Heart left ventricle (tissue), 13 donors: Measurements from ENCODE around the gene CPA5.

Source experiments
- CTCF ChIP-seq, 12 donors: fragments of 200-600 bp; sonication (generic) in 4 of 12; IDR thresholded peaks; one replicate each; pipeline versions ENCODE4 v1.5.0 to v1.8.0; 2018 to 2022; ENCODE audit warnings: antibody characterized with exemption in 12 of 12, mild to moderate bottlenecking in 5 of 12
- POLR2A ChIP-seq, 2 donors: fragments of 450-650 bp; IDR thresholded peaks; one replicate each; pipeline ENCODE4 v1.6.1; 2017; ENCODE audit warnings: antibody characterized with exemption in 2 of 2, mild to moderate bottlenecking in 2 of 2, moderate library complexity in 2 of 2
- donor health status: ischemic (EF 13 %, LVEDD 7.1; RV severe dilation, severe dysfunction).
- donor health status: DM: no; HTN: yes; CAD: no.
- donor health status: DM: no; HTN: no; CAD: no.
- donor health status: ischemic (EF 25% LVEDD 6.9; RV normal size, moderate dysfunction).
- donor health status: ischemic (EF 25% LVEDD 5.7; RV mildly dilated, moderate dysfunction).
- donor health status: ischemic (EF 35%, LVEDD 5.7; RV mildly dilated, moderate dysfunction).
- donor health status: nonischemic (EF 11% LVEDD 7.7; RV severe dilation, severe dysfunction).
- donor health status: DM: yes; HTN: yes; CAD: no.
- donor health status: PGD.
- donor health status: ischemic (EF 29% LVEDD 5.4; RV normal size, mild dysfunction).
- donor health status: nonischemic (EF 23%, LVEDD 6.1; RV moderate dilation, normal function).

GRCh38 chr7:130380861-130381455, 36.3 kb downstream of the CPA5 start:
- no peak for TF ChIP-seq CTCF (IDR thresholded peaks at IDR 0.05)
- TF ChIP-seq POLR2A (IDR thresholded peaks at IDR 0.05): no peak
